Caco-2 (cell line): ENCODE data around the gene DOK7. TPM values are rescaled to one million over a fixed set of nuclear protein-coding genes. Genes with fewer than 3 reads are reported as not detected.
"Not testable (repeated sequence)": the region's sequence is repeated elsewhere in the genome, so short reads cannot be mapped to it uniquely, and the experiment has no call there.

ENCODE experiments used
- BruUV-seq: library from RNA; stranded (reverse); fragments of 400-500 nt; replicated peaks from 2 replicates; lab custom pipeline; 2021; lab: Mats Ljungman, UMichigan
- CTCF ChIA-PET: fragments of 300-600 bp; sonication (Branson Sonifier 250); formaldehyde crosslinking; loops from one replicate; lab custom pipeline; 2022; ENCODE audit warnings: antibody characterized with exemption; lab: Charles Lee
- POLR2A ChIA-PET: fragments of 300-600 bp; sonication (Branson Sonifier 250); formaldehyde crosslinking; loops from one replicate; lab custom pipeline; 2022; ENCODE audit warnings: antibody characterized with exemption; lab: Charles Lee
- DNase-seq, 2 experiments: peaks; one replicate each; pipeline versions ENCODE4 v3.0.0 to v3.0.0-alpha.2; 2020 to 2022
- H3K27me3 ChIP-seq: replicated peaks from 2 replicates; pipeline ENCODE4 v1.6.0; 2011; ENCODE audit warnings: low read length; ENCODE audit not compliant: control insufficient read depth, insufficient read depth
- H3K36me3 ChIP-seq: 2 replicates; pipeline ENCODE4 v1.5.1; 2011; ENCODE audit warnings: low read length; ENCODE audit not compliant: control insufficient read depth, insufficient read depth
- H3K4me1 ChIP-seq: fragments of 250-450 bp; sonication (Bioruptor Pico); 2 replicates; pipeline ENCODE4 v1.5.1; 2020; ENCODE audit warnings: mild to moderate bottlenecking
- H3K4me3 ChIP-seq: 2 replicates; pipeline ENCODE4 v1.5.1; 2011; ENCODE audit warnings: low read depth, mild to moderate bottlenecking, control low read depth, low read length
- H3K9me3 ChIP-seq: fragments of 250-450 bp; sonication (Bioruptor Pico); 2 replicates; pipeline ENCODE4 v1.5.1; 2020; ENCODE audit warnings: mild to moderate bottlenecking, moderate library complexity
- H3K27ac Mint-ChIP-seq: one replicate; pipeline ENCODE4 v1.8.0; 2022; ENCODE audit warnings: mixed read lengths; ENCODE audit not compliant: unreplicated experiment
- H3K27me3 Mint-ChIP-seq: one replicate; pipeline ENCODE4 v1.8.0; 2022; ENCODE audit warnings: mixed read lengths; ENCODE audit not compliant: insufficient read depth, unreplicated experiment
- H3K36me3 Mint-ChIP-seq: one replicate; pipeline ENCODE4 v1.8.0; 2022; ENCODE audit warnings: mild to moderate bottlenecking, mixed read lengths; ENCODE audit not compliant: insufficient read depth, unreplicated experiment
- H3K4me1 Mint-ChIP-seq: one replicate; pipeline ENCODE4 v1.8.0; 2022; ENCODE audit warnings: low read depth, mixed read lengths; ENCODE audit not compliant: unreplicated experiment
- H3K4me3 Mint-ChIP-seq: one replicate; pipeline ENCODE4 v1.8.0; 2022; ENCODE audit warnings: mild to moderate bottlenecking, moderate library complexity, mixed read lengths; ENCODE audit not compliant: unreplicated experiment
- H3K9me3 Mint-ChIP-seq: one replicate; pipeline ENCODE4 v1.8.0; 2022; ENCODE audit warnings: mixed read lengths; ENCODE audit not compliant: unreplicated experiment
- CTCF ChIP-seq, 2 experiments: fragments of 200-600 bp in 1 of 2; IDR thresholded peaks; 1 replicate in 1 of 2; 2 replicates in 1 of 2; pipeline versions ENCODE4 v1.5.1 to v1.8.0; 2011 to 2022; ENCODE audit warnings: antibody characterized with exemption in 1 of 2, control low read depth in 1 of 2, inconsistent platforms in 1 of 2, low read depth in 1 of 2, low read length in 1 of 2, mild to moderate bottlenecking in 1 of 2, moderate library complexity in 1 of 2; ENCODE audit not compliant: insufficient read depth in 1 of 2, severe bottlenecking in 1 of 2, unreplicated experiment in 1 of 2
- intact Hi-C: fragments of 100-400 bp; cut with micrococcal nuclease; formaldehyde crosslinking; loops from one replicate; pipeline ENCODE4 v1.10.0; 2022; ENCODE audit not compliant: unreplicated experiment
- total RNA-seq: library from RNA; stranded (reverse); gene quantifications from 2 replicates; pipeline ENCODE4 v1.2.3, GENCODE V29; 2022

DOK7 gene
- total RNA-seq, 1 experiment from 2014 or later: 0.29 TPM

- H3K4me3 ChIP-seq: no peak overlapping the region
- TF ChIP-seq CTCF (IDR thresholded peaks at IDR 0.05; ENCODE audit: insufficient read depth in 1 of 2, low read depth in 1 of 2, low read length in 1 of 2, severe bottlenecking in 1 of 2, unreplicated experiment in 1 of 2): no peak
- Mint-ChIP-seq H3K9me3 (no peaks in the 10 kb centered on the region), H3K4me1 (no peaks in the 10 kb centered on the region), H3K27ac (no peak overlapping the region), H3K4me3 (no peak overlapping the region), H3K27me3 (no peaks in the 10 kb centered on the region), H3K36me3 (peaks cover 81% of the 10 kb centered on the region)
- no peaks in the 10 kb centered on the region for H3K27me3 ChIP-seq
- no peak for DNase-seq
- peaks cover 1% of the 10 kb centered on the region; the same call in 1 of the 2 replicates for H3K36me3 ChIP-seq
- BruUV-seq: no TSS peak
- ChIA-PET CTCF (no interaction called here), POLR2A (no interaction called here)
- intact Hi-C loops: no loop called here
- no peaks in the 10 kb centered on the region for H3K9me3 ChIP-seq
- H3K4me1 ChIP-seq: no peaks in the 10 kb centered on the region
These were observed 48.1 kb downstream of the DOK7 start for GRCh38 chr4:3511187-3511586.

- not testable (repeated sequence) for H3K4me3 Mint-ChIP-seq, H3K36me3 ChIP-seq
These were observed 48.5 kb downstream of the DOK7 start for GRCh38 chr4:3511601-3512000.

GRCh38 chr4:3512279-3512678 is 49.2 kb downstream of the DOK7 start:
- DNase-seq: no peak

More at GRCh38 chr4:3511601-3512000, 48.5 kb downstream of the DOK7 start:
- POLR2A ChIA-PET, H3K4me3 ChIP-seq, DNase-seq, H3K9me3 Mint-ChIP-seq, H3K27me3 ChIP-seq, CTCF ChIA-PET, H3K4me1 Mint-ChIP-seq, H3K4me1 ChIP-seq, H3K27me3 Mint-ChIP-seq, intact Hi-C loops, H3K27ac Mint-ChIP-seq, BruUV-seq, H3K9me3 ChIP-seq: not testable (repeated sequence)
- H3K36me3 Mint-ChIP-seq: peaks cover 81% of the 10 kb centered on the region

More at GRCh38 chr4:3512279-3512678, 49.2 kb downstream of the DOK7 start:
- H3K4me3 Mint-ChIP-seq: no peak overlapping the region
- H3K9me3 ChIP-seq: no peaks in the 10 kb centered on the region
- CTCF ChIA-PET: no interaction called here
- H3K27ac Mint-ChIP-seq: no peak overlapping the region
- no peak for TF ChIP-seq CTCF (IDR thresholded peaks at IDR 0.05; ENCODE audit: insufficient read depth in 1 of 2, low read depth in 1 of 2, low read length in 1 of 2, severe bottlenecking in 1 of 2, unreplicated experiment in 1 of 2)
- peaks cover 1% of the 10 kb centered on the region; the same call in 1 of the 2 replicates for H3K36me3 ChIP-seq
- H3K27me3 Mint-ChIP-seq: no peaks in the 10 kb centered on the region
- no peak overlapping the region for H3K4me3 ChIP-seq
- no peaks in the 10 kb centered on the region for H3K4me1 Mint-ChIP-seq
- no TSS peak for BruUV-seq
- H3K36me3 Mint-ChIP-seq: peaks cover 76% of the 10 kb centered on the region
- intact Hi-C loops: no loop called here
- no peaks in the 10 kb centered on the region for H3K27me3 ChIP-seq
- no peaks in the 10 kb centered on the region for H3K9me3 Mint-ChIP-seq
- no peaks in the 10 kb centered on the region for H3K4me1 ChIP-seq
- POLR2A ChIA-PET: no interaction called here
